NCI-H2196 treated with DMSO at 0.1 percent for 48 hours (cell line): ENCODE results near the gene TTLL8.

ENCODE experiments used
- DNase-seq: peaks from one replicate; lab custom pipeline; 2025; ENCODE audit not compliant: unreplicated experiment; lab: John Stamatoyannopoulos, UW

TTLL8 gene

DNA sequence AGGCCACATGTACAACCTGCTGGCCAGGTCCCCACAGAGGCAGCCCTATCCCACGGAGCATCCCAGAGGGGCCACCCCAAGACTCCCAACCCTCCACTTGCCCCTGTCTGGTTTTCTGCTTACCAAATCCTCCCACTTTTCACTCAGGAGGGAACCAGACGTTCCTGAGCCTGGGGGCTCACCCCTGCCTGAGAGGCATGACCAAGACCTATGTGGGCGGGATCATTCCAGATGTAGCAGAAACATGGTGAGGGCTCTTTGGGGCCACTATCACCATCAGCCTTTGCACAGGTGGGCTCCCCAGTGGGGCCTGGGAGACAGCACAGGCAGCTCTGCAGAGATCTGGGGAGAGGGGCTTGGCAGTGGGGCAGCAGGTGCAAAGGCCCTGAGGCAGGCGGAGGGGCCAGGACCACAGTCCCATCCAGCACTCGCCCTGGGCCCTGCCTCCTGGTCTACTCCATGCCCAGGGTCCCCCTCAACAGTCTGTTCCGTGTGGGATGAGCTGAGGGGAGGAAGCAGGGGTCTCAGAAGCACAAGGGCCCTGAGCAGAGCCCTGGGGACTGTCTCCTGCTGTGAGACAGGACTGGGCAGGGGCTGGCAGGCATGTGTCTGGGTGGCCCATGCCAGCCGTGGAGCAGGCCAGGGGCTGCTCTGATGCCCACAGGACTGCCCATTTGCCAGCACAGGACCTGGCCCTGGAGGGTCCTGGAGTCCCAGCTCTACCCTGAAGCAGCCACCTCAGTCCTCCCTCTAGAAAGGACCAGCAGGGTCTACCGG, 88.2 kb downstream of the TTLL8 start:
- no peak for DNase-seq

DNA sequence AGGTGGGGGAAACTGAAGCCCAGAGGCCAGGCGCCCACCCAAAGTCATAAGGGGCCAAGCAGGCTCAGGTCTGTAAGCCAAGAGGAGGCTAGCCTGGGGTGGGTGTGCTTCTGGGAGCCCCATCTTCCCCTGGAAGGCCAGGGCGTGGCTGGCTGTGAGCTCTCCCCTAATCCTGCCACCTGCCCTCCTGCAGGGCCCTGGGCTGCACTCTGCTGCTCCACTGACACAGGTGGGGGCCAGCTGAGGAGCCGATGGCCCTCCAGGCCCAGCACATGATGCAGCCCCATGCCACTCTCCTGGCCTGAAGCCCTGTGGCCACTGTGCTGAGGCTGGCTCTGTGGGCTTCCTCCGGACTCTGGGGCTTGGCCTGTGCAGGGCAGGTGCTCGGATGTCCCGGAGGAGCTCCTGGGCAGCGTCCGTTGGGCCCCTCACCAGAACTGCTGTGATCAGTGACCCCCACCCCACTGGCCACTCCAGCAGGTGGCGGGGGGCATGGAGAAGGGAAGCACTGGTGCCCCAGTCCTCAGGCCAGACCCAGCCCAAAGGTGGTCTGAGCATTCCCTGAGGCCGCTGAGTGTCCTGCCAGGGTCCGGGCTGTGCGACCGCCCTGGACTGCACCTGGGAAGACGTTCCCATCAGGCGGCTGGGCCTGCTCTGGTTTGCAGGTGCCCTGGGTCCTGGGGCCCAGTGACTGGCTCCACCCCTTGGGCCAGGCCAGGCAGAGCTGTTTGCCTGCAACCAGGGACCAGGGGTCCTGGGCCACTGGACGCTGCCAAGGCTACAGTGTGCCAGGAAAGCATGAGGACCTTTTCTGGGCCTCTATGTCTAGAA, 89.1 kb downstream of the TTLL8 start:
- DNase-seq: no peak
